HG03460 (cell line): Measurements from ENCODE around the gene ACOX2.
A peak's percentile ranks its signal among the peaks of the same experiment; 100 is the strongest.

ENCODE experiments used
- ATAC-seq: cut with Tn5 transposase; IDR thresholded peaks from one replicate; pipeline ENCODE4 v1.9.1; 2021; ENCODE audit not compliant: unreplicated experiment

Gene ACOX2

GRCh38 chr3:58536501-58537411, at the start of gene ACOX2:
Gene ACOX2 (minus strand): TSS chr3:58537190. CDS start chr3:58535106, 2,084 bp downstream.
- ATAC-seq, result no peak

DNA sequence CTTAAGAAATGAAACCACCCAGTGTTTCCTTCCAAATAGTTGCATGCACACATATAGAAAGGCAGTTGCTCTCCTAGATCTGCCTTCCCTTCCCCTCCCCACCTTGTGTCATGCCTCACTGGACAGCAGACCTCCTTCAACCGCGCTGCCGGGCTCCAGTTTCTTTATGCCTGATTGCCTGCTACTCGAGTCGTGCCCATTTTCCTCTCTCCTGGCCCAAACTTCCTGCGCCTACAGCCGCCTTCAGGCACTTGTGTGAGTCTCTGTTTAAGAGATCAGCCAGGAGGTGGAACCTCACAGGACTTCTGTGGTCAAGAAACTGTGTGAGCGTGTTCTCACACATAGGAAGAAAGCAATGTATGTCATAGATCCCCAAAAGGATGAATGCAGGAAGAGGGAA, 49.0 kb upstream of the ACOX2 start:
- no peak for ATAC-seq

- peak; percentile 91 for ATAC-seq
Measured at GRCh38 chr3:58585005-58585786, 48.2 kb upstream of the ACOX2 start.

DNA sequence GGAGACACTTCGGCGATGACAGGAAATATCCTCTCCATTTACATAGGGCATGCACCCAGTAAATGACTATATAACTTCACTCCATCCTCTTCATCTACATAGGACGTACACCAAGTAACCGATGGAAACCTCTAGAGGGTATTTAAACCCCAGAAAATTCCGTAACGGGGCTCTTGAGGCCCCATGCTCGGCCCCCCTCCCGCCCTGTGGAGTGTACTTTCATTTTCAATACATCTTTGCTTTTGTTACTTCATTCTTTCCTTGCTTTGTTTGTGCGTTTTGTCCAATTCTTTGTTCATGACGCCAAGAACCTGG, 47.7 kb upstream of the ACOX2 start:
- ATAC-seq, result no peak

DNA sequence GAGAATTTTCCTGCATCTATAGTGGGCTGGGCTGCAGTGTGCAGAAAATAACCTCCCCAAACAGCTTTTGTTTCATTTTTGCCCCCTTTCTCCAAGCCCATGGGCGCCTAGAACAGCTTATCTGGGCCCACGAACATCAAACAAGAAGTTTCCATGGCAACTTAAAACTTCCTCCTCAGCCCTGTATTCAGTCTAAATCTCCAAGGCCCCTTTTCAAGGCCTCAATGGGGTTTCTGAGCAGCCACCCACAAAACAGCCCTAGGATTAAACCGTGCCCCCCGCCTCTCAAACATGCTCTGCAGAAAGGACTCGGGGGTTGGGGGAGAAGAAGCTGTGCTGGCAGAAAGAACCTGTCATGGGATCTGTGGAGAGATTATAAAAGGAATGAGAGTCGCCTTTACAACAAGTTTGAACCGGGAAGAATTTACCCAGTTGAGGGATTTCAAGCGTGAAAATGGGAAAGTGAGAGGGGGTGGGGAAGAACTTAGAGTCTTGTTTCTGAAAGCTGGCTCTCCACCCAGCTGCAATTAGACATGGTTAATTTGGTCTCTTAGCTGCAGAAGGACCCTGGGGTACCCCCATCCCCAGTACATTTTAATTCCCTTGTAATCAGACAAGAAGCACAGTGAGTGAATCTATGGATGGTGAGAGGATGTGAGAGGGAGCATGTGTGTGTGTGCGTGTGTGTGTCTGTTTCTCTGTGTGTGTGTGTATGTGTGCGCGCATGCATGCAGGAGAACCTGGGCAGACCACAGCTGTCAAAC, 44.5 kb upstream of the ACOX2 start:
- ATAC-seq, result no peak

DNA sequence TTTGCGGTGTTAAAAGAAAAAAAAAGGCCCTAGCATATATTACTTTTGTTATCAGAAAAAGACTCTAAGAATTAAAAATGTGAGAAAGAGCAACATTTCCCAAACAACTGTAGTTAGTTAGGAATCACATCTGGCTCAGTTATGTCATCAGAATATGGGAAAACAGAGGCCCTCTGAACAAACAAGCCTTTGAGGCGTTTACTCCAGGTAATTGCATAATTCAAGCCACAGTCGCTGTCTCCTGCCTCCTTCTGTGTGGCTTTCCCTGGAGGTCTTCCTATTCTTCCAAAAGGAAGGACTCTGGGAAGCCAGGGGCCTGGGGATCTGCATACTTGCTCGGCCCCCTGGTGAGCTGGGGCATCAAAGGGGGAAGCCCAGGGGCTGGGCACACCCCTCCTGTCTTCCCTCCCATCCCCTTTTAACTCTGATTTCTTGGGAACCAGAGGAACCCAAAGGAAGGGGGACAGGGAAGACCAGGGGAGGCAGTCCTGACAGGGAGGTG, 43.9 kb upstream of the ACOX2 start:
- no peak for ATAC-seq

GRCh38 chr3:58578873-58579272, 41.9 kb upstream of the ACOX2 start:
- ATAC-seq, result no peak

- ATAC-seq, result no peak
Measured at GRCh38 chr3:58577269-58577821, 40.4 kb upstream of the ACOX2 start, which contains the start of gene FAM107A. Gene FAM107A (minus strand): TSS chr3:58577391. CDS start chr3:58569860, 7,531 bp downstream.

DNA sequence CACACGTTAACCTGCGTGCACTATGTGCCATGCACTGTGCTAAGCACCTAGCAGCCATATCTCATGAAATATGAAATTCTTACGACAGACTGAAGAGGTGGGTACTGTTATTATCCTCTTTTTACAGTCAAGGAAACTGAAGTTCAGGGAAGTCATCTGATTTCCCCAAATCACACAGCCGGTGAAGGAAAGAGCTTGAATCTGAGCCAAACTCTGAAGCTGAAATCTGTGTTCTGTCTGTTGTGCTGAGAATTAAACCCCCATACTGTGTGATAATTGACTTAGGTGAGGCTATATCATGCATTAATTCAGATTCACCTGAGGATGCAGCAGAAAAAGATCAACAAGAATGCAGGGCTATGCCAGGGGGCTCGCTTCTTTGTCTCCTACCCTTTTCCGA, 39.7 kb upstream of the ACOX2 start:
- no peak for ATAC-seq

GRCh38 chr3:58575971-58576652, 39.1 kb upstream of the ACOX2 start:
- no peak for ATAC-seq

- ATAC-seq, result no peak
Measured at GRCh38 chr3:58574682-58575081, 37.7 kb upstream of the ACOX2 start.

DNA sequence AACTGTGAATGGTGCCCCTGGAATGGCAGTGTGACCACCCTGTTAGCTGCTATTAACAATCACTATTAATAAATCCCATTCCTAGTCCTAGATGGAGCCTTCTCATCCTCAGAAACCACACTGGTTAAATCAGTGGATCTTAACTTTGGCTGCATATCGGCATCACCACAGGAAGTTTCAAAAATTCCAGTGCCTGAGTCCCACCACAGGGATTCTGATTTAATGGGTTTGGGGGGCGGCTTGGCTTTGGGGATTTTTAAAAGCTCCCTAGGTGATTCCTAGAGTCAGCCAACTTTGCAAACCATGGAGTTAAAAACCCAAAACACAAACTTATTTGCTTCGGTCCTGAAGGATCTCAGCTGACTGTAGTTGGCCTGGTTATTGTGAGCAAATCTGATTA, 37.1 kb upstream of the ACOX2 start:
- ATAC-seq, result no peak

DNA sequence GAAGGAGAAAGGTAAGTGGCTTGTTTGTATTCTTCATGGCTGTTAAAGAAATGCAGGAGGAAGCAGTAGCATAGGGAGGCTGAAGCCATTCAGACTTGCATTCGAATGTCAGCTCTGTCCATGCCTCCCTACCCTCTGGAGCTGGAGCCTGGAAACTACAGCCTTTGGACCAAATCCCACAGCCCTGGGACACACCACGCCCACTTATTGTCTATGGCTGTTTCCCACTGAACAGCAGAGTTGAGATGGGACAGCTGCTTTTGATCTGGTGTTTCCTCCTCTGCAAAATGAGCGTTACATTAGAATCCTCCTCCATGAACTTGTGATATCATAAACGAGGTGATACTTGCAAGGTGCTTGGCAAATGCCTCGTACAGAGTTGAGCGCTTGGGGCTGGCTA, 36.6 kb upstream of the ACOX2 start:
- no peak for ATAC-seq

GRCh38 chr3:58572634-58573230, 35.7 kb upstream of the ACOX2 start:
- no peak for ATAC-seq

DNA sequence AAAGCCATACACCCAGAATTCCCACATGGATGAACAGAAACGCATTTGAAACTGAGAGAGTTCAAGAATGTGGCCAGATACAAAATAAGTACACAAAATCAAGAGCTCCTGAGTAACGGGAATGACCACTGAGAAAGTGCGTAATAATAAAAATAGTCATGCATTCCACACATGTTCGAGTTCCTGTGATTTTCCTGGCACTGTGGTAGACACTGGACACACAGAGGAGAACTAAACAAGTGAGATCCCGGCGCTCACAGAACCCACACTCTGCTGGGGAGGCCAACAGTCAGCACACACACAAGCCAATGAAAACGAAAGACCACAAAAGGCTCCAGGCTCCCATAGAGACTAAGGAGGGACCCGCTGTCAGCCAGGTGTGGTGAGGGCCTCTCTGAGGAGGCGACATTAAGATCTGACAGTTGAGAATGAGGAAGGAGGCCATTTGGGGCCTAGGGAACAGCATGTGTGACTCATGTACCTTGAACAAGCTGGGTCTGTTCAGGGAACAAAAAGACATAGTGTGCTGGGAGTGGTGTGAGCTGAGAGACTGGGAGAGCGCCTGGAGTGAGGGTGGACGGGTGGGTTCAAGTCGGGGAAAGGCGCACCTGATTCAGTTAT, 35.1 kb upstream of the ACOX2 start:
- ATAC-seq, result no peak

GRCh38 chr3:58570851-58571250, 33.9 kb upstream of the ACOX2 start:
- ATAC-seq, result no peak

DNA sequence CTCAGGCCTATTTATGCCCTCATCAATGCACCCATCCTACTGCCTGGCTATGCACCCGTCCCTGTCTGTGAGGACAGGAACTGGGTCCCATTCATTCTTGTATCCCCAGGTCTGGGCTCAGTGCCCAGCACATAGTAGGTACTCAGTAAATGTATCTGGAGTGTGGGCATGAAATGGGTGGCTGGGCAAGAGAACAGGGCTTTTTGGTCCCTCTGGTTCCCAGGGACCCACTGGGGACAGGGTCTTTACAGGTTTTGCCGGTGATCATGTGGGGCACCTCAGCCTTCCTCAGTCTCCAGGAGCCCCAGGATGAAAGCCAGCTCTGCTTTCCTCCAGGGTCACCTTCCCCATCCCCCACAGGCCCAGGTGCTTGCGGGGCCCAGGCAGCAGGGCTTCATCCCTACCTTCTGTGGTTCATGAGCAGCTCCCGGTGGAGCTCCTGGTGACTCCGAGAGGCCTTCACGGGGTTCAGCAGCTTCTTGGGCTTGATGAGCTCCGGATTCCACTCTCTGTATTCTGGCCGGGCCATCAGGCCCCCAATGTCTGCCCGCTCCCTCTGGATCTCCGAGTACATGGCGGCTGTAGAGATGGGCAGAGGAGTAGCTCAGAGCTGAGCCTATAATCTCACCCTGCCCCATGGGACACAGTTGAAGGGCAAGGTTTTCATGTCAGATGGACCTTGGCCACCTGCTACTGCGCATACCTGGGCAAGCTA, 32.5 kb upstream of the ACOX2 start:
- no peak for ATAC-seq

DNA sequence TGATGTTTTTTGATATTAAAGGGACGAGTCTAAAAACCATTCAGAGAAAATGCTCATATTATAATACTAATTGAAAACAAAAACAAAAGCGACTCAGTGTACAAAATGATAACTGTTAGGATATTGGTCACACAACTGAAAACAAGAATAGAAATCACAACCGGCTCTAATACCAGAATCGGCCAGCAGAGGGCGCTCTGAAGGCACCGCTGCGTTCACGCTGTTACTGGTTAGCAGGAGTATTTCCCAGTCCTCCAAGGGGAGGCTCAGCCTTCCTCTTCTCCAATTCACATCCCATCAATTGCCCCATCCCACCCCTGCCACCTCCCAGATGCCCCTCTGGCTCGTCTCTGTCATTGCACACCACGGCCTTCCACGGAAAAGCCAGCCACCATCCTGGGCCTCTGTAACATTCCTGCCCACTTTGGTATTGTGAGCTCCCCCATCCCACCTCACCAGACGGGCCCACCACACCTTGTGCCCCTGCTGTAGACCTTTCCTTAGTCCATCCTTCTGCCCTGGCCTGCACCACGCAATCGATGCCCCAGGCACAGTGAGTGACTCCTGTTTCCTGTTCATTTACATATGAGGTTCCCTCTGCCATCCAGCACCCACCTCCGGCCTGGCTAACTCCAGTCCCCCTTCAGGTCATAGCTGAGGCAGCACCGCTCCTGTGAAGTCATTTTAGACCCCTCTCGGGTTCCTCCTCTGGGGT, 31.7 kb upstream of the ACOX2 start:
- no peak for ATAC-seq

- ATAC-seq, result no peak
Measured at GRCh38 chr3:58567251-58567515, 30.2 kb upstream of the ACOX2 start.
